HCEC 1CT (cell line): ENCODE results near the gene FSTL4.

Experiments
- DNase-seq: peaks from one replicate; pipeline ENCODE4 v3.0.0-alpha.2; 2017

FSTL4 gene

GRCh38 chr5:133511653-133512235 lies 100.6 kb downstream of the FSTL4 start:
- no peak for DNase-seq

GRCh38 chr5:133510634-133511262 lies 101.6 kb downstream of the FSTL4 start:
- DNase-seq = no peak

GRCh38 chr5:133509742-133510079 lies 102.6 kb downstream of the FSTL4 start:
- no peak for DNase-seq

- DNase-seq = no peak
Observed at GRCh38 chr5:133508845-133509741, 103.2 kb downstream of the FSTL4 start.

- no peak for DNase-seq
Observed at GRCh38 chr5:133508331-133508730, 104.0 kb downstream of the FSTL4 start.

- DNase-seq = no peak
Observed at GRCh38 chr5:133506181-133506580, 106.2 kb downstream of the FSTL4 start.

- no peak for DNase-seq
Observed at GRCh38 chr5:133503511-133503910, 108.8 kb downstream of the FSTL4 start.

- DNase-seq = no peak
Observed at GRCh38 chr5:133499895-133500294, 112.4 kb downstream of the FSTL4 start.

- no peak for DNase-seq
Observed at GRCh38 chr5:133497608-133498348, 114.6 kb downstream of the FSTL4 start.

- no peak for DNase-seq
Observed at GRCh38 chr5:133496631-133497030, 115.7 kb downstream of the FSTL4 start.

GRCh38 chr5:133494923-133495246 lies 117.5 kb downstream of the FSTL4 start:
- DNase-seq = no peak

- no peak for DNase-seq
Observed at GRCh38 chr5:133494232-133494922, 118.0 kb downstream of the FSTL4 start.

GRCh38 chr5:133489632-133490031 lies 122.7 kb downstream of the FSTL4 start:
- DNase-seq = no peak

- no peak for DNase-seq
Observed at GRCh38 chr5:133487093-133487492, 125.2 kb downstream of the FSTL4 start.

- no peak for DNase-seq
Observed at GRCh38 chr5:133485468-133485867, 126.9 kb downstream of the FSTL4 start.

- DNase-seq = no peak
Observed at GRCh38 chr5:133483406-133484090, 128.8 kb downstream of the FSTL4 start.

GRCh38 chr5:133482028-133482427 lies 130.3 kb downstream of the FSTL4 start:
- DNase-seq = no peak

- no peak for DNase-seq
Observed at GRCh38 chr5:133480866-133481265, 131.5 kb downstream of the FSTL4 start.

- DNase-seq = no peak
Observed at GRCh38 chr5:133480366-133480765, 132.0 kb downstream of the FSTL4 start.

GRCh38 chr5:133478199-133478985 lies 133.9 kb downstream of the FSTL4 start:
- DNase-seq = no peak

- no peak for DNase-seq
Observed at GRCh38 chr5:133475986-133476385, 136.4 kb downstream of the FSTL4 start.
